SU-DHL-6 (cell line): ENCODE data around the gene TRAPPC2B.

Source experiments
- H2AFZ ChIP-seq: fragments of 200-600 bp; sonication (generic); 2 replicates; pipeline ENCODE4 v1.6.1; 2014; ENCODE audit warnings: low read depth, mild to moderate bottlenecking, moderate library complexity, mixed read lengths, antibody characterized with exemption, low read length; ENCODE audit not compliant: severe bottlenecking
- H3F3A ChIP-seq: fragments of 200-600 bp; shearing (Covaris generic); 2 replicates; pipeline ENCODE4 v1.6.0; 2016; ENCODE audit warnings: antibody characterized with exemption, mild to moderate bottlenecking; ENCODE audit not compliant: insufficient read depth
- H3K27ac ChIP-seq: fragments of 200-600 bp; sonication (generic); 2 replicates; pipeline ENCODE4 v1.5.1; 2016; ENCODE audit warnings: low read depth, mild to moderate bottlenecking, low read length, moderate library complexity, mixed read lengths
- H3K27me3 ChIP-seq: fragments of 200-600 bp; sonication (generic), shearing (Covaris generic); 2 replicates; pipeline ENCODE4 v1.6.0; 2014; ENCODE audit warnings: mild to moderate bottlenecking, low read length
- H3K36me3 ChIP-seq: fragments of 200-600 bp; sonication (generic); 2 replicates; pipeline ENCODE4 v1.6.1; 2014; ENCODE audit warnings: mild to moderate bottlenecking, low read length, mixed read lengths
- H3K4me2 ChIP-seq: fragments of 300-600, 200-600 bp; shearing (Covaris generic), sonication (generic); 2 replicates; pipeline ENCODE4 v1.6.0; 2014; ENCODE audit warnings: low read length, low read depth, mild to moderate bottlenecking; ENCODE audit not compliant: poor library complexity, severe bottlenecking
- H3K4me3 ChIP-seq: fragments of 200-600 bp; sonication (generic); 2 replicates; pipeline ENCODE4 v1.5.1; 2014; ENCODE audit warnings: antibody characterized with exemption, low read length, mild to moderate bottlenecking, mixed read lengths; ENCODE audit not compliant: insufficient read depth, poor library complexity, severe bottlenecking
- H3K79me2 ChIP-seq: fragments of 200-600 bp; sonication (generic); 2 replicates; pipeline ENCODE4 v1.6.1; 2014; ENCODE audit warnings: mild to moderate bottlenecking, low read length, moderate library complexity; ENCODE audit not compliant: insufficient read depth
- H3K9ac ChIP-seq: fragments of 200-600 bp; sonication (generic); 2 replicates; pipeline ENCODE4 v1.7.0; 2014; ENCODE audit warnings: mild to moderate bottlenecking, low read length
- H3K9me2 ChIP-seq: fragments of 200-600 bp; sonication (generic); replicated peaks from 2 replicates; pipeline ENCODE4 v1.6.1; 2014; ENCODE audit warnings: low read length; ENCODE audit not compliant: insufficient read depth
- H3K9me3 ChIP-seq: fragments of 200-600 bp; sonication (generic); 2 replicates; pipeline ENCODE4 v1.6.1; 2014; ENCODE audit warnings: low read length, mixed read lengths; ENCODE audit not compliant: insufficient read depth
- H4K20me1 ChIP-seq: fragments of 200-600 bp; sonication (generic); 2 replicates; pipeline ENCODE4 v1.6.1; 2014; ENCODE audit warnings: low read depth, mild to moderate bottlenecking, antibody characterized with exemption, low read length, moderate library complexity, mixed read lengths
- EZH2phosphoT487 ChIP-seq: fragments of 200-600 bp; sonication (generic), shearing (Covaris generic); conservative IDR thresholded peaks from 2 replicates; pipeline ENCODE4 v1.6.1; 2018; ENCODE audit warnings: mild to moderate bottlenecking, antibody characterized with exemption, low read length, moderate library complexity, mixed read lengths
- TF ChIP-seq, protein P1 (sequence below): fragments of 200-600 bp; sonication (generic); IDR thresholded peaks from one replicate; pipeline ENCODE4 v1.5.1; 2017; ENCODE audit warnings: antibody characterized with exemption, mild to moderate bottlenecking, low read length, moderate library complexity; ENCODE audit not compliant: insufficient read depth, poor library complexity, severe bottlenecking

Gene TRAPPC2B

DNA sequence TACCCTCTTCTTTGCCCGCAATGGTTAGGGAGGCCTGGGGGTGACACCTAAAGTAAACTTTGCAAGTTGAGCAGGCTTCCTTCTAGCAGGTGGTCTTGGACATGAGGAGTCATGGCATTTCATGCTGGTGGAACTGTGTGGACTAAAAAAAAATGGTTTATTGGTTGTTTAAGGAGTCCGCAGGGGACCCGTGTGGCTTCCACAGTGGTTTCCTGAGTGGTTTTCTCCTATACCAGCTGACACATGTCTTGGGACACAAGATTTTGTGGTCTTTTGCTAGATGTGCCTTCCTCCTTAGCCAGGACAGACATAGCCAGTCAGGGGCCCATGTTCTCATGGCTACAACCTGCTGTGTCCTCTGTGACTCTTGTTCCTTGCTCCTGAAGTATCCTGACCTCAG lies 41.6 kb upstream of the TRAPPC2B start:
- peaks cover 36% of the 10 kb centered on the region for H3K79me2 ChIP-seq
- peak overlapping the region; percentile 98 for H3K9ac ChIP-seq
- no peaks in the 10 kb centered on the region for H3K27me3 ChIP-seq
- no peak overlapping the region for H3K27ac ChIP-seq
- no peaks in the 10 kb centered on the region for H3F3A ChIP-seq
- peaks cover 13% of the 10 kb centered on the region; the same call in 1 of the 2 replicates for H3K36me3 ChIP-seq
- TF ChIP-seq, protein P1, sequence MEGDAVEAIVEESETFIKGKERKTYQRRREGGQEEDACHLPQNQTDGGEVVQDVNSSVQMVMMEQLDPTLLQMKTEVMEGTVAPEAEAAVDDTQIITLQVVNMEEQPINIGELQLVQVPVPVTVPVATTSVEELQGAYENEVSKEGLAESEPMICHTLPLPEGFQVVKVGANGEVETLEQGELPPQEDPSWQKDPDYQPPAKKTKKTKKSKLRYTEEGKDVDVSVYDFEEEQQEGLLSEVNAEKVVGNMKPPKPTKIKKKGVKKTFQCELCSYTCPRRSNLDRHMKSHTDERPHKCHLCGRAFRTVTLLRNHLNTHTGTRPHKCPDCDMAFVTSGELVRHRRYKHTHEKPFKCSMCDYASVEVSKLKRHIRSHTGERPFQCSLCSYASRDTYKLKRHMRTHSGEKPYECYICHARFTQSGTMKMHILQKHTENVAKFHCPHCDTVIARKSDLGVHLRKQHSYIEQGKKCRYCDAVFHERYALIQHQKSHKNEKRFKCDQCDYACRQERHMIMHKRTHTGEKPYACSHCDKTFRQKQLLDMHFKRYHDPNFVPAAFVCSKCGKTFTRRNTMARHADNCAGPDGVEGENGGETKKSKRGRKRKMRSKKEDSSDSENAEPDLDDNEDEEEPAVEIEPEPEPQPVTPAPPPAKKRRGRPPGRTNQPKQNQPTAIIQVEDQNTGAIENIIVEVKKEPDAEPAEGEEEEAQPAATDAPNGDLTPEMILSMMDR, result no peak
- TF ChIP-seq EZH2phosphoT487, result no peak
- peak overlapping the region; percentile 77 for H3K4me2 ChIP-seq
- H3K4me3 ChIP-seq, result peak overlapping the region; percentile 94
- no peaks in the 10 kb centered on the region for H3K9me2 ChIP-seq
- no peaks in the 10 kb centered on the region for H4K20me1 ChIP-seq
- no peaks in the 10 kb centered on the region for H3K9me3 ChIP-seq
- H2AFZ ChIP-seq, result no peak overlapping the region

- H3K36me3 ChIP-seq, result peaks cover 21% of the 10 kb centered on the region; the same call in 1 of the 2 replicates
Measured at GRCh38 chr19:57324992-57325391, 38.4 kb upstream of the TRAPPC2B start.

GRCh38 chr19:57327993-57328392 lies 35.4 kb upstream of the TRAPPC2B start:
- Histone ChIP-seq H4K20me1 (no peaks in the 10 kb centered on the region), H3K9me2 (no peaks in the 10 kb centered on the region), H3K79me2 (peaks cover 9% of the 10 kb centered on the region), H3K9me3 (no peaks in the 10 kb centered on the region), H3K36me3 (peaks cover 26% of the 10 kb centered on the region; the same call in 1 of the 2 replicates), H3K27ac (no peak overlapping the region), H3K27me3 (no peaks in the 10 kb centered on the region), H3K4me2 (no peak overlapping the region), H3F3A (no peaks in the 10 kb centered on the region), H3K9ac (no peak overlapping the region), H2AFZ (no peak overlapping the region), H3K4me3 (no peak overlapping the region)
- no peak for TF ChIP-seq EZH2phosphoT487
- TF ChIP-seq, protein P1, result no peak

More at GRCh38 chr19:57324992-57325391, 38.4 kb upstream of the TRAPPC2B start:
- H3K79me2 ChIP-seq, result peaks cover 36% of the 10 kb centered on the region
- no peaks in the 10 kb centered on the region for H3K9me2 ChIP-seq
- no peaks in the 10 kb centered on the region for H4K20me1 ChIP-seq
- H3K4me2 ChIP-seq, result no peak overlapping the region
- H3K9ac ChIP-seq, result no peak overlapping the region
- no peak for TF ChIP-seq EZH2phosphoT487
- TF ChIP-seq, protein P1, result no peak
- no peak overlapping the region for H2AFZ ChIP-seq
- H3K9me3 ChIP-seq, result no peaks in the 10 kb centered on the region
- no peak overlapping the region for H3K4me3 ChIP-seq
- H3K27me3 ChIP-seq, result no peaks in the 10 kb centered on the region
- H3K27ac ChIP-seq, result no peak overlapping the region
- H3F3A ChIP-seq, result no peaks in the 10 kb centered on the region
